Breast epithelium (tissue), 4 donors: Measurements from ENCODE around the gene TNFRSF17. TPM values are rescaled to one million over a fixed set of nuclear protein-coding genes. Genes with fewer than 3 reads are reported as not detected.
"Not testable (repeated sequence)": the region's sequence is repeated elsewhere in the genome, so short reads cannot be mapped to it uniquely, and the experiment has no call there.

ENCODE experiments used
- DNase-seq, 2 donors: peaks; one replicate each; pipeline ENCODE4 v3.0.0-alpha.2; 2019; ENCODE audit warnings: low spot score in 2 of 2
- H3K27ac ChIP-seq, 2 donors: fragments of 200-600 bp; sonication (generic) in 1 of 2; one replicate each; pipeline ENCODE4 v1.5.1; 2016 to 2019; ENCODE audit warnings: mild to moderate bottlenecking in 1 of 2
- H3K27me3 ChIP-seq, 2 donors: fragments of 200-600 bp; sonication (generic) in 1 of 2; one replicate each; pipeline versions ENCODE4 v1.5.1 to v1.6.0; 2017 to 2019; ENCODE audit warnings: control low read depth in 1 of 2, mild to moderate bottlenecking in 1 of 2
- H3K36me3 ChIP-seq: fragments of 200-600 bp; one replicate; pipeline ENCODE4 v1.5.1; 2019
- H3K4me1 ChIP-seq, 2 donors: fragments of 200-600 bp; sonication (generic); one replicate each; pipeline ENCODE4 v1.5.1; 2016 to 2019; ENCODE audit warnings: control low read depth in 1 of 2
- H3K4me3 ChIP-seq, 3 donors: fragments of 200-600 bp; sonication (generic); 1 replicate in 2 of 3; 2 replicates in 1 of 3; pipeline ENCODE4 v1.5.1; 2016 to 2019; ENCODE audit warnings: mild to moderate bottlenecking in 3 of 3, moderate library complexity in 2 of 3
- H3K9me3 ChIP-seq, 2 donors: fragments of 200-600 bp; sonication (generic) in 1 of 2; one replicate each; pipeline ENCODE4 v1.5.1; 2016 to 2019; ENCODE audit warnings: control low read depth in 1 of 2
- CTCF ChIP-seq, 3 donors: fragments of 450-650 bp; IDR thresholded peaks; one replicate each; pipeline ENCODE4 v1.5.1; 2016 to 2017; ENCODE audit warnings: antibody characterized with exemption in 3 of 3, mild to moderate bottlenecking in 3 of 3, moderate library complexity in 3 of 3
- POLR2A ChIP-seq: fragments of 450-650 bp; IDR thresholded peaks from one replicate; pipeline ENCODE4 v1.6.1; 2016; ENCODE audit warnings: antibody characterized with exemption, mild to moderate bottlenecking, moderate library complexity
- POLR2AphosphoS5 ChIP-seq, 3 donors: sonication (generic); formaldehyde crosslinking; IDR thresholded peaks; one replicate each; pipeline ENCODE4 v1.6.1; 2017; ENCODE audit warnings: antibody characterized with exemption in 3 of 3
- intact Hi-C: fragments of 100-400 bp; cut with DNase I; formaldehyde crosslinking; loops from one replicate; pipeline ENCODE4 v1.15.1; 2023; ENCODE audit warnings: low total_unique reads
- total RNA-seq, 3 donors: library from RNA; depleted of rRNA; stranded (reverse); fragments of >200 nt; gene quantifications; one replicate each; pipeline ENCODE4 v1.1.0, GENCODE V29; 2016

Gene TNFRSF17
- total RNA-seq, 3 donors from 2014 or later, result 0.44 to 0.98 TPM; not detected in 1

- TF ChIP-seq POLR2A, result no peak
- TF ChIP-seq POLR2AphosphoS5 (IDR thresholded peaks at IDR 0.05), result no peak
- no peak for TF ChIP-seq CTCF (IDR thresholded peaks at IDR 0.05)
- intact Hi-C loops, result no loop called here
- H3K27me3 ChIP-seq, result no peaks in the 10 kb centered on the region
- H3K4me1 ChIP-seq, result peaks cover 0 to 3% of the 10 kb centered on the region in 2 donors
- H3K27ac ChIP-seq, result no peak overlapping the region
- no peak overlapping the region for H3K4me3 ChIP-seq
- no peak for DNase-seq
- H3K9me3 ChIP-seq, result no peaks in the 10 kb centered on the region
- H3K36me3 ChIP-seq, result no peaks in the 10 kb centered on the region
These were observed 1.2 kb downstream of the TNFRSF17 start for GRCh38 chr16:11966173-11966572.

GRCh38 chr16:11967195-11967911, 2.3 kb downstream of the TNFRSF17 start:
- H3K36me3 ChIP-seq, result no peaks in the 10 kb centered on the region
- no peaks in the 10 kb centered on the region for H3K27me3 ChIP-seq
- no peak for DNase-seq
- no peak for TF ChIP-seq CTCF (IDR thresholded peaks at IDR 0.05)
- no peak for TF ChIP-seq POLR2A
- no peak for TF ChIP-seq POLR2AphosphoS5 (IDR thresholded peaks at IDR 0.05)
- no peaks in the 10 kb centered on the region for H3K9me3 ChIP-seq
- peaks cover 0 to 3% of the 10 kb centered on the region in 2 donors for H3K4me1 ChIP-seq
- intact Hi-C loops, result no loop called here
- H3K27ac ChIP-seq, result no peak overlapping the region
- no peak overlapping the region for H3K4me3 ChIP-seq

- no peak for DNase-seq
- no peaks in the 10 kb centered on the region for H3K9me3 ChIP-seq
- H3K4me1 ChIP-seq, result peaks cover 0 to 3% of the 10 kb centered on the region in 2 donors
- H3K27me3 ChIP-seq, result no peaks in the 10 kb centered on the region
- no peak for TF ChIP-seq POLR2AphosphoS5 (IDR thresholded peaks at IDR 0.05)
- no peak for TF ChIP-seq CTCF (IDR thresholded peaks at IDR 0.05)
- TF ChIP-seq POLR2A, result no peak
- intact Hi-C loops, result no loop called here
- no peak overlapping the region for H3K27ac ChIP-seq
- H3K36me3 ChIP-seq, result no peaks in the 10 kb centered on the region
- H3K4me3 ChIP-seq, result no peak overlapping the region
These were observed 3.6 kb downstream of the TNFRSF17 start for GRCh38 chr16:11968577-11968976.

- H3K4me1 ChIP-seq, H3K9me3 ChIP-seq, H3K27me3 ChIP-seq, H3K27ac ChIP-seq, H3K36me3 ChIP-seq, intact Hi-C loops, DNase-seq, H3K4me3 ChIP-seq: not testable (repeated sequence)
These were observed 5.3 kb downstream of the TNFRSF17 start for GRCh38 chr16:11970292-11970691.

- H3K4me3 ChIP-seq, result no peak overlapping the region
- H3K9me3 ChIP-seq, result no peaks in the 10 kb centered on the region
- H3K27me3 ChIP-seq, result no peaks in the 10 kb centered on the region
- peak in 1 of 3 donors; percentile 17 for TF ChIP-seq CTCF (IDR thresholded peaks at IDR 0.05)
- TF ChIP-seq POLR2AphosphoS5 (IDR thresholded peaks at IDR 0.05), result no peak
- TF ChIP-seq POLR2A, result no peak
- H3K27ac ChIP-seq, result no peak overlapping the region
- no peak for DNase-seq
- H3K4me1 ChIP-seq, result peaks cover 0 to 4% of the 10 kb centered on the region in 2 donors
- intact Hi-C loops, result no loop called here
- H3K36me3 ChIP-seq, result no peaks in the 10 kb centered on the region
These were observed 7.1 kb downstream of the TNFRSF17 start for GRCh38 chr16:11972128-11972527.
